Kidney (tissue), 14 donors: ENCODE measurements around the gene AOPEP. TPM values are rescaled to one million over a fixed set of nuclear protein-coding genes. Genes with fewer than 3 reads are reported as not detected.

Source experiments
- DNase-seq, 5 donors: peaks; one replicate each; pipeline ENCODE4 v3.0.0-alpha.2; 2013 to 2020
- FAIRE-seq: peaks from 2 replicates; lab custom pipeline; 2012; peaks lifted over from hg19 to GRCh38; lab: Jason Lieb, UNC
- H3K27ac ChIP-seq, 2 donors: one replicate each; pipeline ENCODE4 v1.7.0; 2013; ENCODE audit warnings: low read depth in 2 of 2, low read length in 2 of 2, inconsistent platforms in 1 of 2
- H3K27me3 ChIP-seq: one replicate; pipeline ENCODE4 v1.7.1; 2013; ENCODE audit warnings: low read length, inconsistent platforms; ENCODE audit not compliant: control insufficient read depth, insufficient read depth
- H3K36me3 ChIP-seq, 3 donors: one replicate each; pipeline versions ENCODE4 v1.7.0 to v1.7.1; 2013; ENCODE audit warnings: low read length in 3 of 3, control low read depth in 1 of 3, inconsistent platforms in 1 of 3; ENCODE audit not compliant: insufficient read depth in 3 of 3, control insufficient read depth in 2 of 3
- H3K4me1 ChIP-seq, 3 donors: one replicate each; pipeline versions ENCODE4 v1.7.0 to v1.7.1; 2013; ENCODE audit warnings: low read length in 3 of 3, inconsistent platforms in 1 of 3, low read depth in 1 of 3; ENCODE audit not compliant: control insufficient read depth in 2 of 3, insufficient read depth in 2 of 3
- H3K4me3 ChIP-seq, 3 donors: one replicate each; pipeline versions ENCODE4 v1.7.0 to v1.8.1; 2013; ENCODE audit warnings: low read length in 3 of 3, control low read depth in 1 of 3, inconsistent platforms in 1 of 3
- H3K9ac ChIP-seq, 3 donors: one replicate each; pipeline versions ENCODE4 v1.7.0 to v1.7.1; 2013; ENCODE audit warnings: low read length in 3 of 3, control low read depth in 1 of 3, inconsistent platforms in 1 of 3
- H3K9me3 ChIP-seq, 3 donors: one replicate each; pipeline versions ENCODE4 v1.7.0 to v1.7.1; 2013; ENCODE audit warnings: low read length in 3 of 3, control low read depth in 1 of 3, inconsistent platforms in 1 of 3; ENCODE audit not compliant: control insufficient read depth in 2 of 3, insufficient read depth in 1 of 3
- intact Hi-C: fragments of 100-400 bp; cut with DNase I; formaldehyde crosslinking; loops from one replicate; pipeline ENCODE4 v1.11.1; 2022
- polyA plus RNA-seq: library from polyadenylated mRNA; stranded (reverse); fragments of 350-450 nt; fragmentation: Illumina TruSeq; extraction: RNeasy Lipid Tissue Mini Kit (QIAGEN cat#74804); gene quantifications from one replicate; pipeline ENCODE4 v1.2.3, GENCODE V29; 2014; ENCODE audit warnings: low read depth, low replicate concordance; ENCODE audit not compliant: insufficient read depth
- total RNA-seq: library from RNA; stranded (reverse); fragmentation: NEBNext Ultra II Directional; extraction: Animal tissue kit (Norgen Biotek cat#: 25700); gene quantifications from one replicate; pipeline ENCODE4 v1.2.1, GENCODE V29; 2021
- TF ChIP-seq, protein P1 (sequence below): IDR thresholded peaks from 3 replicates; pipeline ENCODE4 v1.5.1; 2012; ENCODE audit warnings: mild to moderate bottlenecking, moderate library complexity, borderline replicate concordance; ENCODE audit not compliant: insufficient read depth; ENCODE audit errors: extremely low read depth
- donor health status: control.
- donor health status: control.
- donor health status: control.
- donor health status: control.
- donor health status: control.
- donor health status: DM: yes; HTN: yes; CAD: no.
- donor health status: Normal renal cell carcinoma (clear cell type).

AOPEP gene
- total and polyA plus RNA-seq, 2 donors from 2014 or later: 52.2 to 119 TPM

GRCh38 chr9:95005278-95006143 is 279.0 kb downstream of the AOPEP start:
- Histone ChIP-seq H3K9me3 (no peaks in the 10 kb centered on the region), H3K9ac (peak overlapping the region; percentile 84 to 96 (median 93)), H3K36me3 (peaks cover 0 to 4% (median 2%) of the 10 kb centered on the region in 3 donors), H3K27me3 (no peaks in the 10 kb centered on the region), H3K4me3 (peak overlapping the region; percentile 78 to 84 (median 79)), H3K4me1 (peaks cover 3 to 26% (median 8%) of the 10 kb centered on the region in 3 donors), H3K27ac (peak overlapping the region; percentile 96 to 98)
- no peak for FAIRE-seq
- peak in 1 of 5 donors; percentile 66 for DNase-seq
- TF ChIP-seq, protein P1, sequence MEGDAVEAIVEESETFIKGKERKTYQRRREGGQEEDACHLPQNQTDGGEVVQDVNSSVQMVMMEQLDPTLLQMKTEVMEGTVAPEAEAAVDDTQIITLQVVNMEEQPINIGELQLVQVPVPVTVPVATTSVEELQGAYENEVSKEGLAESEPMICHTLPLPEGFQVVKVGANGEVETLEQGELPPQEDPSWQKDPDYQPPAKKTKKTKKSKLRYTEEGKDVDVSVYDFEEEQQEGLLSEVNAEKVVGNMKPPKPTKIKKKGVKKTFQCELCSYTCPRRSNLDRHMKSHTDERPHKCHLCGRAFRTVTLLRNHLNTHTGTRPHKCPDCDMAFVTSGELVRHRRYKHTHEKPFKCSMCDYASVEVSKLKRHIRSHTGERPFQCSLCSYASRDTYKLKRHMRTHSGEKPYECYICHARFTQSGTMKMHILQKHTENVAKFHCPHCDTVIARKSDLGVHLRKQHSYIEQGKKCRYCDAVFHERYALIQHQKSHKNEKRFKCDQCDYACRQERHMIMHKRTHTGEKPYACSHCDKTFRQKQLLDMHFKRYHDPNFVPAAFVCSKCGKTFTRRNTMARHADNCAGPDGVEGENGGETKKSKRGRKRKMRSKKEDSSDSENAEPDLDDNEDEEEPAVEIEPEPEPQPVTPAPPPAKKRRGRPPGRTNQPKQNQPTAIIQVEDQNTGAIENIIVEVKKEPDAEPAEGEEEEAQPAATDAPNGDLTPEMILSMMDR: no peak
- intact Hi-C loops: no loop called here

- FAIRE-seq (no peak), DNase-seq (no peak)
- intact Hi-C loops: no loop called here
- Histone ChIP-seq H3K4me1 (peaks cover 3 to 26% (median 10%) of the 10 kb centered on the region in 3 donors), H3K36me3 (peaks cover 2 to 4% (median 4%) of the 10 kb centered on the region in 3 donors), H3K9me3 (no peaks in the 10 kb centered on the region), H3K4me3 (peak overlapping the region; percentile 40 to 84 (median 46)), H3K9ac (peak overlapping the region; percentile 3 to 93 (median 6)), H3K27me3 (no peaks in the 10 kb centered on the region), H3K27ac (peak overlapping the region; percentile 96 to 98)
- TF ChIP-seq, protein P1: no peak
Measured at GRCh38 chr9:95007226-95007869, 280.8 kb downstream of the AOPEP start.

- intact Hi-C loops: no loop called here
- peak overlapping the region; percentile 96 to 98 for H3K27ac ChIP-seq
- TF ChIP-seq, protein P1: no peak
- H3K9ac ChIP-seq: peak overlapping the region; percentile 5 to 93 (median 43)
- DNase-seq (peak in 4 of 5 donors; percentile 67 to 85 (median 74)), FAIRE-seq (no peak)
- H3K4me3 ChIP-seq: peak overlapping the region; percentile 28 to 84 (median 30)
- peaks cover 1 to 18% (median 8%) of the 10 kb centered on the region in 3 donors for H3K4me1 ChIP-seq
- no peaks in the 10 kb centered on the region for H3K9me3 ChIP-seq
- peaks cover 2 to 4% (median 4%) of the 10 kb centered on the region in 3 donors for H3K36me3 ChIP-seq
- H3K27me3 ChIP-seq: no peaks in the 10 kb centered on the region
Measured at GRCh38 chr9:95008151-95008771, 281.8 kb downstream of the AOPEP start.
